Mesothelial cell of epicardium (in vitro differentiated cells): ENCODE data around the gene CCSER2. TPM values are rescaled to one million over a fixed set of nuclear protein-coding genes. Genes with fewer than 3 reads are reported as not detected.

Experiments
- DNase-seq, 2 experiments: peaks; one replicate each; pipeline ENCODE4 v3.0.0; 2021; ENCODE audit warnings: low spot score in 2 of 2; ENCODE audit not compliant: unreplicated experiment in 2 of 2
- H3K27ac Mint-ChIP-seq: 2 replicates; pipeline ENCODE4 v1.8.0; 2021; ENCODE audit warnings: mixed read lengths
- H3K27me3 Mint-ChIP-seq: 2 replicates; pipeline ENCODE4 v1.8.0; 2021; ENCODE audit warnings: low read depth, mixed read lengths
- H3K36me3 Mint-ChIP-seq: 2 replicates; pipeline ENCODE4 v1.8.0; 2021; ENCODE audit warnings: mixed read lengths
- H3K4me1 Mint-ChIP-seq: 2 replicates; pipeline ENCODE4 v1.8.0; 2021; ENCODE audit warnings: mixed read lengths
- H3K4me3 Mint-ChIP-seq: 2 replicates; pipeline ENCODE4 v1.8.0; 2021; ENCODE audit warnings: mild to moderate bottlenecking, moderate library complexity, mixed read lengths
- H3K9me3 Mint-ChIP-seq: 2 replicates; pipeline ENCODE4 v1.8.0; 2021; ENCODE audit warnings: mixed read lengths
- CTCF ChIP-seq: fragments of 200-600 bp; sonication (generic); IDR thresholded peaks from one replicate; pipeline ENCODE4 v1.5.0; 2021; ENCODE audit warnings: antibody characterized with exemption; ENCODE audit not compliant: unreplicated experiment
- total RNA-seq: library from RNA; stranded (reverse); gene quantifications from 3 replicates; pipeline ENCODE4 v1.2.1, GENCODE V29; 2021

The CCSER2 gene
- total RNA-seq, 1 donor from 2014 or later: 37.1 TPM

- TF ChIP-seq CTCF: no peak
These were observed 202.4 kb downstream of the CCSER2 start for GRCh38 chr10:84530724-84531325.

GRCh38 chr10:84531396-84531795 is 203.0 kb downstream of the CCSER2 start:
- DNase-seq: no peak
- H3K27me3 Mint-ChIP-seq: no peaks in the 10 kb centered on the region
- no peak for TF ChIP-seq CTCF
- H3K36me3 Mint-ChIP-seq: peaks cover 3% of the 10 kb centered on the region
- H3K4me1 Mint-ChIP-seq: peaks cover 15% of the 10 kb centered on the region
- no peak overlapping the region for H3K27ac Mint-ChIP-seq
- H3K9me3 Mint-ChIP-seq: peaks cover 10% of the 10 kb centered on the region
- H3K4me3 Mint-ChIP-seq: no peak overlapping the region

More at GRCh38 chr10:84530724-84531325, 202.4 kb downstream of the CCSER2 start:
- peaks cover 8% of the 10 kb centered on the region for H3K36me3 Mint-ChIP-seq
- no peaks in the 10 kb centered on the region for H3K27me3 Mint-ChIP-seq
- H3K9me3 Mint-ChIP-seq: peaks cover 16% of the 10 kb centered on the region
- peaks cover 15% of the 10 kb centered on the region for H3K4me1 Mint-ChIP-seq
- no peak for DNase-seq
- no peak overlapping the region for H3K27ac Mint-ChIP-seq
- no peak overlapping the region for H3K4me3 Mint-ChIP-seq

GRCh38 chr10:84534168-84534567 is 205.8 kb downstream of the CCSER2 start:
- Mint-ChIP-seq H3K27me3 (peaks cover 4% of the 10 kb centered on the region), H3K4me1 (peaks cover 2% of the 10 kb centered on the region), H3K9me3 (peaks cover 6% of the 10 kb centered on the region), H3K27ac (no peak overlapping the region), H3K4me3 (no peak overlapping the region), H3K36me3 (no peaks in the 10 kb centered on the region)
- TF ChIP-seq CTCF: no peak
- DNase-seq: no peak

GRCh38 chr10:84537447-84537931 is 209.1 kb downstream of the CCSER2 start:
- H3K36me3 Mint-ChIP-seq: no peaks in the 10 kb centered on the region
- peaks cover 36% of the 10 kb centered on the region for H3K27me3 Mint-ChIP-seq
- H3K4me1 Mint-ChIP-seq: peaks cover 10% of the 10 kb centered on the region
- H3K4me3 Mint-ChIP-seq: no peak overlapping the region
- no peak overlapping the region for H3K27ac Mint-ChIP-seq
- no peak for DNase-seq
- H3K9me3 Mint-ChIP-seq: peaks cover 6% of the 10 kb centered on the region
- peak; percentile 88 for TF ChIP-seq CTCF

GRCh38 chr10:84538036-84538435 is 209.6 kb downstream of the CCSER2 start:
- no peak for DNase-seq
- no peaks in the 10 kb centered on the region for H3K36me3 Mint-ChIP-seq
- peaks cover 40% of the 10 kb centered on the region for H3K27me3 Mint-ChIP-seq
- no peak overlapping the region for H3K27ac Mint-ChIP-seq
- H3K9me3 Mint-ChIP-seq: peaks cover 2% of the 10 kb centered on the region
- TF ChIP-seq CTCF: no peak
- no peak overlapping the region for H3K4me3 Mint-ChIP-seq
- H3K4me1 Mint-ChIP-seq: peaks cover 15% of the 10 kb centered on the region
